Measurements from ENCODE around the gene CNTFR.
"Not testable (repeated sequence)": the region's sequence is repeated elsewhere in the genome, so short reads cannot be mapped to it uniquely, and the experiment has no call there.

DNA sequence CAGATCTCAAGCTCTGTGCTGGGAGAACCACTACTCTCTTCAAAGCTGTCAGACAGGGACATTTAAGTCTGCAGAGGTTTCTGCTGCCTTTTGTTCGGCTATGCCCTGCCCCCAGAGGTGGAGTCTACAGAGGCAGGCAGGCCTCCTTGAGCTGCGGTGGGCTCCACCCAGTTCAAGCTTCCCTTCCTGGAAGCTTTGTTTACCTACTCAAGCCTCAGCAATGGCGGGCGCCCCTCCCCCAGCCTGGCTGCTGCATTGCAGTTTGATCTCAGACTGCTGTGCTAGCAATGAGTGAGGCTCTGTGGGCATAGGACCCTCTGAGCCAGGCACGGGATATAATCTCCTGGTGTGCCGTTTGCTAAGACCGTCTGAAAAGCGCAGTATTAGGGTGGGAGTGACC, 57.5 kb downstream of the CNTFR start:
- TF ChIP-seq, protein P1, sequence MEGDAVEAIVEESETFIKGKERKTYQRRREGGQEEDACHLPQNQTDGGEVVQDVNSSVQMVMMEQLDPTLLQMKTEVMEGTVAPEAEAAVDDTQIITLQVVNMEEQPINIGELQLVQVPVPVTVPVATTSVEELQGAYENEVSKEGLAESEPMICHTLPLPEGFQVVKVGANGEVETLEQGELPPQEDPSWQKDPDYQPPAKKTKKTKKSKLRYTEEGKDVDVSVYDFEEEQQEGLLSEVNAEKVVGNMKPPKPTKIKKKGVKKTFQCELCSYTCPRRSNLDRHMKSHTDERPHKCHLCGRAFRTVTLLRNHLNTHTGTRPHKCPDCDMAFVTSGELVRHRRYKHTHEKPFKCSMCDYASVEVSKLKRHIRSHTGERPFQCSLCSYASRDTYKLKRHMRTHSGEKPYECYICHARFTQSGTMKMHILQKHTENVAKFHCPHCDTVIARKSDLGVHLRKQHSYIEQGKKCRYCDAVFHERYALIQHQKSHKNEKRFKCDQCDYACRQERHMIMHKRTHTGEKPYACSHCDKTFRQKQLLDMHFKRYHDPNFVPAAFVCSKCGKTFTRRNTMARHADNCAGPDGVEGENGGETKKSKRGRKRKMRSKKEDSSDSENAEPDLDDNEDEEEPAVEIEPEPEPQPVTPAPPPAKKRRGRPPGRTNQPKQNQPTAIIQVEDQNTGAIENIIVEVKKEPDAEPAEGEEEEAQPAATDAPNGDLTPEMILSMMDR (IDR thresholded peaks at IDR 0.05), result not testable (repeated sequence)
- TF ChIP-seq POLR2A (IDR thresholded peaks at IDR 0.05); POLR2AphosphoS5 (IDR thresholded peaks at IDR 0.05; ENCODE audit: insufficient read depth in 1 of 2, low read depth in 1 of 2): not testable (repeated sequence)
